Epithelial cell of prostate (primary cell): ENCODE results near the gene AAGAB.
A peak's percentile ranks its signal among the peaks of the same experiment; 100 is the strongest.
"Not testable (repeated sequence)": the region's sequence is repeated elsewhere in the genome, so short reads cannot be mapped to it uniquely, and the experiment has no call there.

Experiments
- DNase-seq: peaks from one replicate; pipeline ENCODE4 v3.0.0-alpha.2; 2011; ENCODE audit warnings: low read depth, low spot score
- H3K27ac ChIP-seq: fragments of 450-650 bp; 2 replicates; pipeline ENCODE4 v1.5.1; 2017; ENCODE audit warnings: mild to moderate bottlenecking

Gene AAGAB

GRCh38 chr15:67253549-67254237 lies 768 bp downstream of the AAGAB start:
- no peak for DNase-seq
- H3K27ac ChIP-seq: peak overlapping the region; percentile 96

DNA sequence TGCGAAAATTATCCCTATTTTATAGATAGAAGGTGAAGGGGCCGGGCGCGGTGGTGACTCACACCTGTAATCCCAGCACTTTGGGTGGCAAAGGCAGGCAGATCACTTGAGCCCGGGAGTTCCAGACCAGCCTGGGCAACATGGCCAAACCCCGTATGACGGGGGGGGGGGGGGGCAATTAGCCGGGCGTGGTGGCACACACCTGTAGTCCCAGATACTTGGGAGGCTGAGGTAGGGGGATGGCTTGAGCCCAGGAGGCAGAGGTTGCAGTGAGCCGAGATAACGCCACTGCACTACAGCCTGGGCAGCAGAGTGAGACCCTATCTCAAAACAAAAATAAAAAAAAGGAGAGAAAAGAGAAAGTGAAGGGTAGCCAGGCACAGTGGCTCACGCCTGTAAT lies 1.4 kb downstream of the AAGAB start:
- H3K27ac ChIP-seq: peak overlapping the region; percentile 96
- DNase-seq: no peak

DNA sequence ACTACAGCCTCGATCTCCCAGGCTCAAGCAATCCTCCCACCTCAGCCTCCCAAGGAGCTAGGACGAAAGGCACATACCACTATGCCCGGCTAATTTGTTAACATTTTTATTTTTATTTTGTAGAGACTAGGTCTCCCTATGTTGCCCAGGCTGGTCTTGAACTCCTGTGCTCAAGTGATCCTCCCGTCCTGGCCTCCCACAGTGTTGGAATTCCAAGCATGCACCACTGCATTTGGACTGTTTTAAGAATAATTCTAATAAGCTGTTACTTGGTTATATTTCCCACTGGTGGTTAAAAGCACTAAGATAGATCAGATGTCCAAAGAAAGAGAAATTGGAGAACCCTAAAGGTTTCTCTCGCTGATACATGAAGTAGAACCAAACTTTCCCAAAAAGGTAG lies 3.1 kb downstream of the AAGAB start:
- no peak overlapping the region for H3K27ac ChIP-seq
- DNase-seq: no peak

DNA sequence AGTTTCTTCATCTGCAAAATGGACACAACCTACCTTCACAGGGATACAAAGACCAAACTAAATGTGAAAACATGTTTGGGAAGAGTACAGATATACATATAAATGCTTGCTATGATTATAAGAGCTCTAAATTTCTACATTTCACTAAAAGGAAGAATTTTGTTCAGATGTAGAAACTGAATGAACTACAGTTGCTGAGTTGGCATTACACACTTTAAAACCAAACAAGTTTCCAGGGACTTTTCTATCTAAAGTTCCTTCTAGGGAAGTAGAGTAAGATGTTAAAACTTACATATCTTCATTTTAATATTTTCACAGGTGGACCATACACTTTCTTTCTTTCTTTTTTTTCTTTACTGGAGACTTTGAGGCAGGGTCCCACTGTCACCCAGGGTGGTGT lies 4.6 kb downstream of the AAGAB start:
- H3K27ac ChIP-seq: no peak overlapping the region
- no peak for DNase-seq

- DNase-seq: no peak
- H3K27ac ChIP-seq: no peak overlapping the region
These were observed 6.4 kb downstream of the AAGAB start for GRCh38 chr15:67248011-67248505.

- H3K27ac ChIP-seq, DNase-seq: not testable (repeated sequence)
These were observed 7.9 kb downstream of the AAGAB start for GRCh38 chr15:67246606-67247005.

DNA sequence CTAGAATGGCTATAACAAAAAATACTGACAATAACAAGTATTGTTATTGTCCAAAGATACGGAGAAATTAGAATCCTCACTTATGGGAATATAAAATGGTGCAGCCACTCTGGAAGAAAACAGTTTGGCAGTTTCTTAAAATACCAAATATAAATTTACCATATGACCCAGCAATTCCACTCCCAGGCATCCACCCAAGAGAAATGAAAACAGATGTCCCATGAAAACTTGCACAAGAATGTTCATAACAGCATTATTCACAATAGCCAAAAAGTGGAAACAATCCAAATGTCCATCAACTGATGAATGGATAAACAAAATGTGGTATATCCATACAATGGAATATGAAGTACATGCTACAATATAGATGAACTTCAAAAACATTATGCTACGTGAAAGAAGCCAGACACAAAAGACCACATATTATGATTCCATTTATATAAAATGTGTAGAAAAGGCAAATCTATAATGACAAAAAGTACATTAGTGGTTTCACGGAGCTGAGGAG lies 9.4 kb downstream of the AAGAB start:
- DNase-seq: no peak
- no peak overlapping the region for H3K27ac ChIP-seq

GRCh38 chr15:67242708-67243111 lies 11.8 kb downstream of the AAGAB start:
- H3K27ac ChIP-seq: peak overlapping the region; percentile 8
- DNase-seq: no peak

DNA sequence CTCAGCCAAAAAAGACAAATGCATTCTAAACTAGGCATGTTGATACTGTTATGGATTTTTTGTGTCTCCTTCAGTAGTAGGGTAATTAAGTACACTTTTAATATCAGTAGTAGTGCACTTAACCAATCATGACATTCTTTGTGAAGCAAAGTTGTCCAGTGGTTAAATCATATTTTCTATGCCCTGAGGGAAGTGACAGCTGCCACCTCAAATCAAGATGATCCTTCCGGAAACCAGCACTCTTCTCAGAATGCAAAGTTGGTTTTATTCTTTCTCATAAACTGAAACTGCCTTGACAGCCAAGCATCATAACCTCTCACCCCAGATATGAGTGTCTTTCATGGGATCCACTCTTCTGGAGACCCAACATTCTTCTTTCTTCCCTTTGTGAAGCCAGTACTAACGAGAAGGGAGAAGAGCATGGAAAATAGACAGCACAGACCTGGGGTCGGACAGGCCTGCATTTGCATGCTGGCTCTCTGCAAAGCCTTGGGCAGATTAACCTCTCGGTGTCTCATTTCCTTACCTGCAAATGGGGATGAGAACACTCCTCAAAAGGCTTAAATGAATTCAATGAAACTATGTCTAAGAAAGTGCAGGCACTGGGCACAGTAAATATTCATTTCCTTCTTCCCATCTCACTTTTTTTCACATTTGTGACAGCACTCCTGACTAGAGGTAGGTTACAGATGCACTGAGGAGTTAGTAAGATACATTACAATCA lies 13.2 kb downstream of the AAGAB start:
- H3K27ac ChIP-seq: peak overlapping the region; percentile 14
- DNase-seq: no peak

- DNase-seq: no peak
- peak overlapping the region; percentile 14 for H3K27ac ChIP-seq
These were observed 14.0 kb downstream of the AAGAB start for GRCh38 chr15:67240235-67241131.

GRCh38 chr15:67232591-67232990 lies 21.9 kb downstream of the AAGAB start:
- no peak for DNase-seq
- no peak overlapping the region for H3K27ac ChIP-seq

DNA sequence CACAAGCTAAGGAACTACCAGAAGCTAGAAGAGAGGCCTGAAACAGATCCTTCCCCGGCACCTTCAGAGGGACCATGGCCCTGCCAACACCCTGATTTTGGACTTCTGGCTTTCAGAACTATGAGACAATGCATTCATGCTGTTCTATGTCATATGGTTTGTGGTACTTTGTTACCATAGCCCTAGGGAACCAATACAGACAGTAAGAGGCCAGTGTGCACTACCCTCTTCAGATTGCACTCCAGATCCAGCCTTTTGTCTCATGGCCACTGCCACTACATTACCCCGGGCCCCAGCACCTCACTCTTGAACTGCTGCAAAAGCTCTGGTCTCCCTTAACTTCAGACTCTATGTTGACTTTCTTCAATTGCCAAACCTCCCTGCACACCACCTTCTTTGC lies 24.0 kb downstream of the AAGAB start:
- no peak for DNase-seq
- H3K27ac ChIP-seq: no peak overlapping the region

DNA sequence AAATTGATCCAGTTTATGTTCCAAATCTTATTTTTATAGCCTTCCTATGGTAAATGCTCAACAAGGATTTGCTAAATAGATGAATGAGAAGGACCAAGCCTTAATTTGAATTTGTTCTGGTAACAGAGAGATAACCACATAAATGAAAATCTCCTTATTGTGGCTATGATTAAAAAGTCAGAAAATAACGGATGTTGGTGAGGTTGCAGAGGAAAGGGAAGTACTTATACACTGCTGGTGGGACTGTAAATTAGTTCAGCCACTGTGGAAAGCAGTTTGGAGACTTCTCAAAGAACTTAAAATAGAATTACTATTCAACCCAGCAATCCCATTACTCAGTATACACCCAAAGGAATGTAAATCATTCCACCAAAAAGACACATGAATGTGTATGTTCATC lies 26.2 kb downstream of the AAGAB start:
- no peak for DNase-seq

DNA sequence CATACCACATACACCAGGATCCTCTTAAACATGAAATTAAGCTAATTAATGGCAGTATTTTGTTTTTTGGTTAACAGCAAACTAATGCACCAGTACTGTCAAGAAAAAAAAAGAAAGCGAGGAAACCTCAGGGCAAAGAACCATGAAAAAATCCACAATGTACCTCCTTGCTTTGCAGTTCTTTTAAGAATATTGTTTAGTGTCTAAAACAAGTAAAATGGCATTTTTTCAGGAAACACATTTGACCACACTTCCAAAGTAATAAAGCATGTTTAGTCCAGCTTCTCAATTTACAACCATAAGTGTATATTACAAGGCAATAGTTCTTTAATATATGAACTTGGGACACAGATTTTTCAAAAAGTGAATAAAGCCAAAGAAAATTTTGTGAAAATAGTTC lies 26.6 kb downstream of the AAGAB start:
- H3K27ac ChIP-seq: no peak overlapping the region

More for the DNA sequence above, 26.2 kb downstream of the AAGAB start:
- H3K27ac ChIP-seq: no peak overlapping the region

GRCh38 chr15:67227431-67227830 lies 27.0 kb downstream of the AAGAB start:
- no peak overlapping the region for H3K27ac ChIP-seq

More for the DNA sequence above, 26.6 kb downstream of the AAGAB start:
- no peak for DNase-seq

DNA sequence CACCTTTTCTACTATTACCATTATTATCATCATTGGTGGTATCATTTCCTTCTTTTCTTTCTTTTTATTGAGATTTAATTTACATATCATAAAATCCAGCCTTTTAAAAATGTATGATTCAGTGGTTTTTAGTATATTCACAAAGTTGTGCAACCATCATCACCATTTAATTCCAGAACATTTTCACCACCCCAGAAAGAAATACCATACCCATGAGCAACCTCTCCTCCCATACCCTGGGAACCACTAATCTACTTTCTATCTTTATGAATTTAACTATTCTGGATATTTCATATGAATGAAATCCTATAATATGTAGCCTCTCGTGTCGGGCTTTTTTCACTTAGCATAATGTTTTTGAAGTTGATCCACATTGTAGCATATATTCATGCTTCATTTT lies 29.1 kb downstream of the AAGAB start:
- peak overlapping the region; percentile 96 for H3K27ac ChIP-seq
- DNase-seq: peak; percentile 34

More at GRCh38 chr15:67227431-67227830, 27.0 kb downstream of the AAGAB start:
- no peak for DNase-seq

DNA sequence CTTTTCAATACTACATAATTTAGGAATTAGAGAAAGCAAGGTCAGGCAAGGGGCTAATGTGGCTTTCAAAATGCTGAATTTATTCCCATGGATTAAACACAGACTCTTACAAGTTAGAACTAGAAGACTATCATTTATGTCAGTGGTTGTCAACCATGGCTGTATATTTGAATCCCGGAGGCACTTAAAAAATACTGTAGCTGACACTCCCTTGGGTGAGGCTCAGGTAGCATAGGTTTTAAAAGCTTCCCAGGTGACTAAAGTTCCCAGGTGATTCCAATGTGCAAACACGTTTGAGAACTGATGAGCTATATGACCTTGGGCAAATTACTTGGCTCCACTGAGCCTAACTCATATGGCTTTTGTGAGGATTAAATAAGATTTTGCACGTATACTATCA lies 29.6 kb downstream of the AAGAB start:
- DNase-seq: peak; percentile 96
- peak overlapping the region; percentile 96 for H3K27ac ChIP-seq

DNA sequence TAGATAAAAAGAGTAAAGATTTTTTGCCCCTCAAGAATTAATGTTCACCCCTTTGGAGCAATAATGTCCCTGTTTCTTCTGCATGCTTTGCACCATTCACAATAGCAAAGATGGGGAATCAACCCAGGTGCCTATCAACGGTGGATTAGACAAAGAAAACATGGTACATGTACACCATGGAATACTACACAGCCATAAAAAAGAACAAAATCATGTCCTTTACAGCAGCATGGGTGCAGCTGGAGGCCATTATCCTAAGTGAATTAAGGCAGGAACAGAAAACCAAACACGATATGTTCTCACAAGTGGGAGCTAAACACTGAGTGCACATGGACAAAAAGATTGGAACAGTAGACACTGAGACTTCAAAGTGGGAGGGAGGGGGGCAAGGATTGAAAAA lies 35.2 kb downstream of the AAGAB start:
- H3K27ac ChIP-seq: no peak overlapping the region
- no peak for DNase-seq

- no peak for DNase-seq
These were observed 36.0 kb downstream of the AAGAB start for GRCh38 chr15:67218428-67218827.

DNA sequence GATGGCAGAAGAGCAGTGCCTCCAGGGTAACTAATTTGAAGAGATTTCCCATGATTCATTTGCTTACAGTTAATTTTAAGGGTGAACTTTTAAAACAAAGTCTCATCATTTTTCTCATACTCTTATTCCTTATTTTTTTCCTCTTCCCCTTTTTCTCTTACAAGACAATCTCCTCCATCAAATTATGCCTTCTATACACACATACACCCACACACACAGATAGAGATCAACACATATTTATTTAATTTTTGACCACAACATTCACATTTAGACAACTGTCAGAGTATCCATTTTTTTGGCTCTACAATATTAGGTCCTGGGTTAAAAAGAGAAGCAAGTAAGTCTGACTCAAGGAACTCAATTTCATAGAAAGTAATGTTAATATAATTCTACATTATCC lies 37.6 kb downstream of the AAGAB start:
- DNase-seq: no peak
- H3K27ac ChIP-seq: no peak overlapping the region

More at GRCh38 chr15:67218428-67218827, 36.0 kb downstream of the AAGAB start:
- no peak overlapping the region for H3K27ac ChIP-seq
